ENCODE data around the gene CFAP100.

DNA sequence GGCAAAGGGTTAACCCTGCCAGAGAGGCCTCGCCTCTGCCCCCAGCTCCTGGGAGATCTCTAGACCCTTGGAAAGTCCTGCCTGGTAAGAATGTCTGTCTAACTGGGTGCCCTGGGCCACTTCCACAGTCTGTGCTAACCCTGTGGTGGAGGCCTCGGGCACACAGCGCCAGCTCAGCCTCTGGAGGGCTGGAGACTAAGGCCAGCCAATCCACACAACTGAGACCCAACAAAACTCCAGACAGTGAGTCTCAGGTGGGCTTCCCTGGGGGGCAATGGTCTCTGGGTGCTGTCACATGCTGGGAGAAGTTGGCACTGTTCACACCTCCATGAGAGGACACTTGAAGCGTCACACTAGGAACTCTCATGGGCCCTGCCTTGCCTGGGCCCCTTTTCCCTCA lies 61.5 kb downstream of the CFAP100 start:
- TF ChIP-seq, protein P1, sequence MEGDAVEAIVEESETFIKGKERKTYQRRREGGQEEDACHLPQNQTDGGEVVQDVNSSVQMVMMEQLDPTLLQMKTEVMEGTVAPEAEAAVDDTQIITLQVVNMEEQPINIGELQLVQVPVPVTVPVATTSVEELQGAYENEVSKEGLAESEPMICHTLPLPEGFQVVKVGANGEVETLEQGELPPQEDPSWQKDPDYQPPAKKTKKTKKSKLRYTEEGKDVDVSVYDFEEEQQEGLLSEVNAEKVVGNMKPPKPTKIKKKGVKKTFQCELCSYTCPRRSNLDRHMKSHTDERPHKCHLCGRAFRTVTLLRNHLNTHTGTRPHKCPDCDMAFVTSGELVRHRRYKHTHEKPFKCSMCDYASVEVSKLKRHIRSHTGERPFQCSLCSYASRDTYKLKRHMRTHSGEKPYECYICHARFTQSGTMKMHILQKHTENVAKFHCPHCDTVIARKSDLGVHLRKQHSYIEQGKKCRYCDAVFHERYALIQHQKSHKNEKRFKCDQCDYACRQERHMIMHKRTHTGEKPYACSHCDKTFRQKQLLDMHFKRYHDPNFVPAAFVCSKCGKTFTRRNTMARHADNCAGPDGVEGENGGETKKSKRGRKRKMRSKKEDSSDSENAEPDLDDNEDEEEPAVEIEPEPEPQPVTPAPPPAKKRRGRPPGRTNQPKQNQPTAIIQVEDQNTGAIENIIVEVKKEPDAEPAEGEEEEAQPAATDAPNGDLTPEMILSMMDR (IDR thresholded peaks at IDR 0.05), result no peak
- TF ChIP-seq ZFX (IDR thresholded peaks at IDR 0.05; ENCODE audit: borderline replicate concordance), result no peak
